ENCODE data around the gene HELZ2.
A peak's percentile ranks its signal among the peaks of the same experiment; 100 is the strongest.

Gene HELZ2

GRCh38 chr20:63552481-63553249 is 21.4 kb downstream of the HELZ2 start:
- H3K4me3 ChIP-seq (ENCODE audit: low read depth, low read length): no peak overlapping the region
- 0 out of 2 replicates have a peak, but pooled peaks cover 2% of the 10 kb centered on the region for H3K4me1 ChIP-seq (ENCODE audit: control insufficient read depth, insufficient read depth, low read length)
- CTCF ChIA-PET: interaction anchor here (0.6 kb wide), 1 partner anchor 22 kb away, joined by 4 read pairs; no protein-coding TSS in a partner anchor
- POLR2A ChIA-PET: interaction anchor here (0.8 to 1.2 kb wide), 4 partner anchors 15 to 106 kb away, joined by 3 to 5 read pairs (median 4); partner anchors contain the start of genes HELZ2, PTK6 and RTEL1
- TF ChIP-seq ZIC2 (tag by site-specific recombination; IDR thresholded peaks at IDR 0.05) (peak; percentile 69), GLIS2 (tag by site-specific recombination; IDR thresholded peaks at IDR 0.05) (peak; percentile 68), ZFHX2 (tag by site-specific recombination; conservative IDR thresholded peaks at IDR 0.05) (peak; percentile 95), EGR2 (tag by site-specific recombination; IDR thresholded peaks at IDR 0.05; ENCODE audit: low read depth) (peak; percentile 96), ZBTB8A (tag by site-specific recombination; IDR thresholded peaks at IDR 0.05) (peak; percentile 69), ZNF19 (tag by site-specific recombination; IDR thresholded peaks at IDR 0.05; ENCODE audit: low read depth) (no peak), ZNF423 (tag by site-specific recombination; IDR thresholded peaks at IDR 0.05) (peak; percentile 56; the same call in 1 of the 2 replicates), SP2 (tag by site-specific recombination; IDR thresholded peaks at IDR 0.05) (peak; percentile 3; the same call in 1 of the 2 replicates), ZNF138 (tag by site-specific recombination; IDR thresholded peaks at IDR 0.05; ENCODE audit: borderline replicate concordance) (no peak), GLIS1 (tag by site-specific recombination; IDR thresholded peaks at IDR 0.05) (peak; percentile 83), KLF1 (tag by site-specific recombination; IDR thresholded peaks at IDR 0.05) (peak; percentile 94), ZNF341 (tag by site-specific recombination; IDR thresholded peaks at IDR 0.05; ENCODE audit: low read depth) (peak; percentile 99), PRDM2 (tag by site-specific recombination; IDR thresholded peaks at IDR 0.05; ENCODE audit: borderline replicate concordance) (no peak), KLF17 (tag by site-specific recombination; IDR thresholded peaks at IDR 0.05) (peak; percentile 72; the same call in 1 of the 2 replicates), SP7 (tag by site-specific recombination; IDR thresholded peaks at IDR 0.05) (no peak), ZFP69B (tag by site-specific recombination; IDR thresholded peaks at IDR 0.05) (peak; percentile 38; the same call in 1 of the 2 replicates), ZEB2 (tag by site-specific recombination; IDR thresholded peaks at IDR 0.05) (0 out of 2 replicates have a peak, but pooled peaks have one; percentile 53), ZNF133 (tag by site-specific recombination; IDR thresholded peaks at IDR 0.05) (no peak)
- no peaks in the 10 kb centered on the region for H3K36me3 ChIP-seq (ENCODE audit: control insufficient read depth in 2 of 2, insufficient read depth in 1 of 2, low read length in 2 of 2)
- no peaks in the 10 kb centered on the region for H3K9me3 ChIP-seq (ENCODE audit: control insufficient read depth, insufficient read depth, low read depth, low read length)
- H3K27ac ChIP-seq (ENCODE audit: extremely low read depth, low read depth, low read length): no peak overlapping the region; the same call in 1 of the 2 replicates

- CTCF ChIA-PET: interaction anchor here (1.1 kb wide), 1 partner anchor 13 kb away, joined by 3 read pairs; no protein-coding TSS in a partner anchor
- H3K9me3 ChIP-seq (ENCODE audit: control insufficient read depth, insufficient read depth, low read depth, low read length): no peaks in the 10 kb centered on the region
- H3K4me1 ChIP-seq (ENCODE audit: control insufficient read depth, insufficient read depth, low read length): 0 out of 2 replicates have a peak, but pooled peaks cover 2% of the 10 kb centered on the region
- no peaks in the 10 kb centered on the region for H3K36me3 ChIP-seq (ENCODE audit: control insufficient read depth in 2 of 2, insufficient read depth in 1 of 2, low read length in 2 of 2)
- H3K4me3 ChIP-seq (ENCODE audit: low read depth, low read length): no peak overlapping the region
- H3K27ac ChIP-seq (ENCODE audit: extremely low read depth, low read depth, low read length): no peak overlapping the region
- POLR2A ChIA-PET: no interaction called here
- TF ChIP-seq HIC1 (tag by site-specific recombination; IDR thresholded peaks at IDR 0.05) (0 out of 2 replicates have a peak, but pooled peaks have one; percentile 12), ZNF404 (tag by site-specific recombination; IDR thresholded peaks at IDR 0.05) (no peak), ZSCAN18 (tag by site-specific recombination; IDR thresholded peaks at IDR 0.05) (no peak), ZNF302 (tag by site-specific recombination; IDR thresholded peaks at IDR 0.05; ENCODE audit: low read depth) (no peak), ZNF658 (tag by site-specific recombination; IDR thresholded peaks at IDR 0.05) (no peak), ZNF785 (tag by site-specific recombination; IDR thresholded peaks at IDR 0.05) (no peak)
These were observed 23.0 kb downstream of the HELZ2 start for GRCh38 chr20:63551068-63551467.

All from HEK293 (cell line).